ENCODE results near the gene OR6B2.

DNA sequence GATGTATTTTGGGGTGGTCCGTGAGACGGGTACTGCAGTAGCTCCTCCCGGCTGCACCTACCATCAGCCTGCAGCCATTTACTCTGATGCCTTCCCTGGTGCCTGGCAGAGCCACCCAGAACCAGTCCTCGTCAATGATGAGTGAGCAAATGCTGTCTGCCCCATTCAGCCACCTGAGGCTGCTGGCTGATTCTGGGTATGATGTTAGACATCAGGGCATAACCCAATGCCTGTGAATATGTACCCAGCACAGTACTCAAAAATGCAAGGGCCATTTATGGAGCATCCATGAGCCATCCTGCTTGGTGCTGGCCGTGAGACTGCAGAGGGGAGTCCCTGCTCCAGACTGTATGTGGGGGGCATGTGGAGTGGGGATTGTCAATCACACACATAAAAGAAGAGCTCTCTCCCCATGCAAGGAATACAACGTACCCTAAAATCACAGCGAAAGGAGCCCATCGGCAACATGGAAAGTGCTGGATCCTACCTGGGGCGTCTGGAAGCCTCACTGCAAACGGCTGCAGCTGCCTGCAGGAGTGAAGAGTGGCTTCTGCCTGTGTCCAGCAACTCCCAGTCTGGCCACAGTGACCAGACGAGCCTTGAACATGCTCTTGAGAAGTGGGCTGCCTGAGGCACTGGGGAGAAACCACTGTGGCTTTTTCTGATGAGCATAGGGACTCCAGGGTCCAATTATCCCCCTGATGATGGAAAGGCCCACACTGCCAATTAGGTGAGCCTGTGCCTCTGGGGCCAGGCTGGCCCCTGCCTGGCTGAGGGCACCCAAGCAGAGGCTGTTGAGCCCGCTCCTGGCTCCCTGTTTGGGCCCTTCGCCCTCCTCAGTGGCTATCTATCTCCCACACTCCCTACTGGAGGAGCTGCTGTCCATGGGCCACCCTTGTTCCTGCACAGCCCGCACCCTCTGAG is 2.4 kb upstream of the OR6B2 start:
- TF ChIP-seq, protein P1, sequence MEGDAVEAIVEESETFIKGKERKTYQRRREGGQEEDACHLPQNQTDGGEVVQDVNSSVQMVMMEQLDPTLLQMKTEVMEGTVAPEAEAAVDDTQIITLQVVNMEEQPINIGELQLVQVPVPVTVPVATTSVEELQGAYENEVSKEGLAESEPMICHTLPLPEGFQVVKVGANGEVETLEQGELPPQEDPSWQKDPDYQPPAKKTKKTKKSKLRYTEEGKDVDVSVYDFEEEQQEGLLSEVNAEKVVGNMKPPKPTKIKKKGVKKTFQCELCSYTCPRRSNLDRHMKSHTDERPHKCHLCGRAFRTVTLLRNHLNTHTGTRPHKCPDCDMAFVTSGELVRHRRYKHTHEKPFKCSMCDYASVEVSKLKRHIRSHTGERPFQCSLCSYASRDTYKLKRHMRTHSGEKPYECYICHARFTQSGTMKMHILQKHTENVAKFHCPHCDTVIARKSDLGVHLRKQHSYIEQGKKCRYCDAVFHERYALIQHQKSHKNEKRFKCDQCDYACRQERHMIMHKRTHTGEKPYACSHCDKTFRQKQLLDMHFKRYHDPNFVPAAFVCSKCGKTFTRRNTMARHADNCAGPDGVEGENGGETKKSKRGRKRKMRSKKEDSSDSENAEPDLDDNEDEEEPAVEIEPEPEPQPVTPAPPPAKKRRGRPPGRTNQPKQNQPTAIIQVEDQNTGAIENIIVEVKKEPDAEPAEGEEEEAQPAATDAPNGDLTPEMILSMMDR (IDR thresholded peaks at IDR 0.05), result no peak
- no peak for TF ChIP-seq POLR2A (IDR thresholded peaks at IDR 0.05)

Measured in right lobe of liver (tissue), 4 donors.